Measurements from ENCODE around the gene ANKHD1.
"Not testable (repeated sequence)": the region's sequence is repeated elsewhere in the genome, so short reads cannot be mapped to it uniquely, and the experiment has no call there.

The ANKHD1 gene

GRCh38 chr5:140371356-140372151, 30.1 kb upstream of the ANKHD1 start:
- no peak for DNase-seq

DNA sequence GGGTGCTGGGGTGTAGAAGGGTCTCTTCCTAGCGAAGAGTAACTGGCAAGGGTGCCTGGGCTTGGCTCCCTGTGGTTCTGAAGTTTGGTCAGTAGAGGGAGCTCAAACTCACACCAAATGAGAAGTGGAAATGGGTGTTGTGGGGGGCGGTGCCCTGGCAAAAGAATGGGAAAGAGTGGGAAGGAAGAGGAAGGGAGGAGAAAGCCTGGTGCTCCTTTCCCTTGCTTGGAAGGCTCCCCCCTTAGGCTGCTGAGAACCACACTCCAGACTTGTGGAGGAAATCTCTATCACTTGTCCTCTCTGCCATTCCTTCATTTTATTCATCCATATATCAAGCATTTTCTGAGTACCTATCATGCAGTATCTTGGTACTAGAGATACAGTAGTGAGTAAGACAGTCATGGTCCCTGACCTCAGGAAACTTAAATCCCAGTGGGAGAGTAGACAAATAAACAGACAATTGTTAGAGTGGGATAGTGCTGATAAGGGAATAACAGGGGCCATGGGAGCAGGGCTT, 28.6 kb upstream of the ANKHD1 start:
- peak; percentile 33 for DNase-seq

DNA sequence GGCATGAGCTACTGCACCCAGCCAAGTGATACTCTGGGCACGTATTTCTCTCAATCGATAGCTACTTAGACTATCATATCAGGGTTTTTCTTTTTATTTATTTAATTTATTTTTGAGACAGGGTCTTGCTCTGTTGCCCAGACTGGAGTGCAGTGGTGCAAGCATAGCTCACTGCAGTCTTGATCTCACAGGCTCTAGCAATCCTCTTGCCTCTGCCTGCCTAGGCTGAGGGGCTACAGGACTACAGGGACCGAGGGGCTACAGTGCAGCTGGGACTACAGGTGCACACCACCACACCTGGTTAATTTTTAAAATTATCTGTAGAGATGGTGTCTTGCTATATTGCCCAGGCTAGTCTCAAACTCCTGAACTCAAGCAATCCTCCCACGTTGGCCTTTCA, 20.3 kb upstream of the ANKHD1 start:
- no peak for DNase-seq

DNA sequence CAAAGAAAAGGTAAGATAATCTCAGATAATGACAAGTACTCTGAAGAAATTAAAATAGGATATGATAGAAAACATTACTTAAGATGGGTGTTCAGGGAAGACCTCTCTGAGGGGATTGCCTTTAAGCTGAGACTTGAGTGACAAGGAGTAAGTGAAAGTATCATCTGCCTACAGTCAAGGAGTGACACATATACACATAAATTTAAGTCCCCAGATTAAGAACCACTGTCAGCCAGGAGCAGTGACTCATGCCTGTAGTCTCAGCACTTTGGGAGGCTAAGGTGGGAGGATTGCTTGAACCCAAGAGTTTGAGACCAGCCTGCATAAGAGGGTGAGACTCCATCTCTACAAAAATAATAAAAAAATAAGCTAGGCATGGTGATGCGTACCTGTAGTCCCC, 19.7 kb upstream of the ANKHD1 start:
- no peak for DNase-seq

DNA sequence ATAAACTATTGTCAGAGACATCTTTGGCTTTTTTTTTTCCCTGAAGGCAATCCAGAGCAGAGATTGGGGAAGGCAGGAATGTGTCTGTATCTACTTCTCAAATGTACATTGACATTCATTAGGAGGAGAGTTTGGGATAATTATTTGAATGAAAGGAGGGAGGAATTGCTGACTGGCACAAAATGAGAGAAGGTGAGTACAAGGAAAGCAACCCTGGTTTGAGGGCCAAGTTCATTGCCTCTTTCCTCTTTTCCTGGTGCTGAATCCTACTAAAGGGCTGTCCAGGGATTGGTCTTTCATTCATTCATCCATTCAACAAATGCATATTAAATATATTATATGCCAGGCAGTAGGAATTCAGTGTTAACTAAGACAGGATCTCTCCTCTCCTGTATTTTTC, 18.8 kb upstream of the ANKHD1 start:
- DNase-seq, result no peak

GRCh38 chr5:140383300-140383699, 18.3 kb upstream of the ANKHD1 start:
- DNase-seq, result no peak

DNA sequence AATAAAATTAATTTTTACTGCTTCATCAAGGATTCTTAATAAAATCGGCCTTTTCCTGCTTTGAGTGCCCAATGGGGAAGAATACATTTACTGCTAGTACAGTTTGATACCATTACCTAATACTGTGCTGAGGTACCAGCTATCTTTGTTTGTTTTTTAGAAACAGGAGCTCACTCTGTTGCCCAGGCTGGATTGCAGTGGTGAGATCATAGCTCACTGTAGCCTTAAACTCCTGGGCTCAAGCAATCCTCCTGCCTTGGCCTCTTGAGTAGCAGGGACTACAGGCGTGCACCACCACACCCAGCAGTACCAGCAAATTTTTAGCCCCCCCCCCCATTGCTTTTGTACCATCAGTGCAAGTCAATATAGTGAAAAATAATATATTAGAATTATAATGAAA, 13.6 kb upstream of the ANKHD1 start:
- no peak for DNase-seq

GRCh38 chr5:140391312-140391711, 10.3 kb upstream of the ANKHD1 start:
- DNase-seq, result no peak

DNA sequence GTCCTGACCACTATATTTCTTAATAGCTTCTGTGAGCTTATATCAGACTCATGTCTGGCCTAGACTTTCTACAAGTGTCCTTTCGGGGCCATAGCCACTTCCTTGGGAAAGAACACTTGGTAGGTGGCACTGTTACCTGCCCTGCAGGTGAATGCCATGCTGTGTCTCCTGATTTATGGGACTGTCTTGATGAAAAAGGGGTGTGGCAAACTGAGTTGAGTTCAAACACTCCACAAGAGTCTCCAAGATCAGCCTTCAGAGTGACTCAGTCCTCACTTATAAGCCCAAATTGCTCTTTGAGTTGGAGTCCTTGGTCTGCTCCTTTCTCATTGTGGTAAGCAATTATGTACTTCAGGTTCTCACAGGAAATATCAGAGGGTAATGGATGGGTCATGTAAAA, 9.9 kb upstream of the ANKHD1 start:
- DNase-seq, result no peak

GRCh38 chr5:140393738-140394137, 7.9 kb upstream of the ANKHD1 start:
- no peak for DNase-seq

- no peak for DNase-seq
Observed at GRCh38 chr5:140398379-140398811, 3.2 kb upstream of the ANKHD1 start.

DNA sequence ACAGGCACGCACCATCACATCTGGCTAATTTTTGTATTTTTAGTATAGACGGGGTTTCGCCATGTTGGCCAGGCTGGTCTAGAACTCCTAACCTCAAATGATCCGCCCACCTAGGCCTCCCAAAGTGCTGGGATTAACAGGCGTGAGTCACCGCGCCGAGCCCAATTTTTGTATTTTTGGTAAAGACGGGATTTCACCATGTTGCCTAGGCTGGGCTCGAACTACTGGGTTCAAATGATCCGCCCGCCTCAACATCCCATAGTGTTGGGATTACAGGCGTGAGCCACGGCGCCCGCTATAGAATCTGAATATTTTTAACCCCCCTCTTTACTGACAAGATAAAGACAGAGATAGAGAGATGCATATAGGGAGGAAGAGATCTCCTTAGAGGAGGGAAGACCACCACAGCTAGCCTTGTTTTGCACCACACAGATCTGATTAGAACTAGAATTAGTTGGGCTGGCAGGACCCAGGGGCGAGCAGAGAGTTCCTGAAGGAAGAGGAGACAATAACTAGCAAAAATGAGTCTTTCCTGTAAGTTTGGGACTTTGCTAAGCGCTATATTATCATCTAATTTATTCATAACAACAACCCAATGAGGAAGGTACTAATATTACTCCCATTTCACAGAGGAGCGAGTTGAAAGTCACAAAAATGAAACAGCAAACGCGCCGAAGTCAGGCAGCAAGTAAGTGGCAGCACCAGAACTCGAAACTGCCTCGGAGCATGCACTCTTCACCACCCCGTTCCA, 1.5 kb upstream of the ANKHD1 start:
- peak; percentile 56 for DNase-seq

GRCh38 chr5:140400730-140401361, 787 bp upstream of the ANKHD1 start:
- peak; percentile 96 for DNase-seq

DNA sequence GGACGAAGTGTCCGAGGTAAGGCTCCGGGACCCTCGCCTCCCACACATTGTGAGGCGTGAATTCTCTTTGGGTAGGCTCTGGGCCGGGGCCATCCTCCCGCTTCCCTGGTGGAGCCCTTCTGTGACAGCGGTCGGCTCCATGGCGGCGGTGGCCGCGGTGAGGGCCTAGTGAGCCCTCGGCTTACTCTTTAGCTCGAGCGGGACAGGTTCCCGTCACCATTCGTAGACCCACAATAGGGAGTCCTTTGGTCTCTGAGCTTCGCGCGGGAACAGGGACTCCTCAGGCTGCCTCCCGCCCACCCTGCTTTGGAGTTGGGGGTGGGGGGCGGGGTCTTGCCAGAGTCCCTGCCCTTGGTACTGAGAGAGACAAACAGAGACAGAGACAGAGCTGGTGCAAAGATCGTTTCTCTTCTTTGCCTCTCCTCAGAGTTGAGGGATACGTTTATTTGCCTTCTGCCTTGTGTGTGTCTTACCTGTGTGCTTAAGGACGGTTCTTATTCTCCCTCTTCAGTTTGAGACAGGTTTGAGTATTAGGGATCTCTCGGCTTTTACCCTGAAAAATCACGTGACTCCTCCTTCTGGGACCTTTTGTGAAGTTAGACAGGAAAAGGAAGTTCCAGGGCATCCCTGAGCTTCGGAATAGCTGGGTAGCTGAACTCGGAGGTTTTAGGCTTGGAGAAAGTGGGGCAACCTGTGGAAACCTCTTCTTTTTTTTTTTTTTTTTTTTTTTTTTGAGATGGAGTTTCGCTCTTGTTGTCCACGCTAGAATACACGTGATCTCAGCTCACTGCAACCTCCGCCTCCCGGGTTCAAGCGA, 833 bp downstream of the ANKHD1 start:
- DNase-seq, result peak; percentile 55

GRCh38 chr5:140403613-140404012, 2.0 kb downstream of the ANKHD1 start:
- DNase-seq, result no peak

DNA sequence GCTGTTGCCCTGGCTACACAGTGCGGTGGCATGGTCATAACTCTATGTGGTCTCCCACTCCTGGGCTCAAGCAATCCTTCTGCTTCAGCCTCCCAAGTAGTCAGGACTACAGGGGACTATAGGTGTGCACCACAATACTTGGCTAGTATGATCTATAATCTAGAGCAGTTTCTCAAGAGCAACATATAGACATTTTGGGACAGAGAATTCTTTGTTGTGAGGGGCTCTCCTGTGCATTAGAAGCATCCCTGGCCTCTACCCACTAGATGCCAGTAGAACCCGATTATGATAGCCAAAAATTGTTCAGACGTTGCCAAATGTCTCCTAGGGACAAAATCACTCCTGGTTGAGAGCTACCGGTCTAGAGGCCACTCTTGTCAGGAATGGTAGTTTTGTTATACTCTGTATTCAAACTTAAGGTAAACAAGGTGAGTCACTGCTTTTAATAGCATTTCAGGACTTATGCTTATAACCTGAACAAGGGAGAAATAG, 7.2 kb downstream of the ANKHD1 start:
- DNase-seq, result no peak

DNA sequence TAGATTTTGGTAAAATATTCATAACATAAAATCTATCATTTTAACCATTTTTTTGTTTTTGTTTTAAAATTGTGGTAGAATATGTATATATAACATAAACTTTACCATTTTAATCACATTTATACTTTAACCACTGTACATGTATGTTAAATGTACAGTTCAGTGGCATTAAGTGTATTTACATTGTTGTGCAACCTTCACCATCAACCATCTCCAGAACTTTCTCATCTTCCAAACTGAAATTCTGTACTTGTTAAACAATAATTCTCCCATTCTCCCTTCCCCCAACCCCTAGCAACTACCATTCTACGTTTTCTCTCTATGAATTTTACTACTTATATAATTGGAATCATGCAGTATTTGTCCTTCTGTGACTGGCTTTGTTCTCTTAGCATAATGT, 11.6 kb downstream of the ANKHD1 start:
- DNase-seq, result no peak

DNA sequence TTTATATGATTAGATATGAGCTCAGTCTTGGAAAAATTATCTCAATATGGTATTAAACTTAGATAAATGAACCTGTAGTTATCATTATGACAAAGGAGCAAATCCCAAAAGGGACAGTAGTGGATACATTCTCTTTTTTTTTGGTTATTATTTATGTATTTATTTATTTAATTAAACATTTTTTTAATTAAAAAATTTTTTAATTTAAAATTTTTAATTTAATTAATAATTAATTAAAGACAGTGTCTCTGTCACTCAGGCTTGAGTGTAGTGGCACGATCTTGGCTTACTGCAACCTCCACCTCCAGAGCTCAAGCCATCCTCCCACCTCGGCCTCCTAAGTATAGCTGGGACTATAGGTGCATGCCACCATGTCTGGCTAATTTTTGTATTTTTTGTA, 15.6 kb downstream of the ANKHD1 start:
- no peak for DNase-seq

GRCh38 chr5:140418862-140419520, 17.4 kb downstream of the ANKHD1 start:
- DNase-seq, result no peak

DNA sequence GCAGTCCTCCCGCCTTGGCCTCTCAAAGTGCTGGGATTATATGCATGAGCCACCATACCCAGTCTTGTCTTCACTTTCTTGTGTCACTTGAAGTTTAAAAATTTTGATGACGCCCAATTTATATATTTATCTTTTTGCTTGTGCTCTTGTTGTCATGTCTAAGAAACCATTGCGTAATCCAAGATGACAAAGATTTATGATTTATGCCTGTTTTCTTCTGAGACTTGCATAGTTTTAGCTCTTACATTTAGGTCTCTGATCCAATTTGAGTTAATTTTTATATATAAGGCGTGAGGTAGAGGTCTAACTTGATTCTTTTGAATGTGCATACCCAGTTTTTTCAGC, 18.6 kb downstream of the ANKHD1 start:
- DNase-seq, result no peak

DNA sequence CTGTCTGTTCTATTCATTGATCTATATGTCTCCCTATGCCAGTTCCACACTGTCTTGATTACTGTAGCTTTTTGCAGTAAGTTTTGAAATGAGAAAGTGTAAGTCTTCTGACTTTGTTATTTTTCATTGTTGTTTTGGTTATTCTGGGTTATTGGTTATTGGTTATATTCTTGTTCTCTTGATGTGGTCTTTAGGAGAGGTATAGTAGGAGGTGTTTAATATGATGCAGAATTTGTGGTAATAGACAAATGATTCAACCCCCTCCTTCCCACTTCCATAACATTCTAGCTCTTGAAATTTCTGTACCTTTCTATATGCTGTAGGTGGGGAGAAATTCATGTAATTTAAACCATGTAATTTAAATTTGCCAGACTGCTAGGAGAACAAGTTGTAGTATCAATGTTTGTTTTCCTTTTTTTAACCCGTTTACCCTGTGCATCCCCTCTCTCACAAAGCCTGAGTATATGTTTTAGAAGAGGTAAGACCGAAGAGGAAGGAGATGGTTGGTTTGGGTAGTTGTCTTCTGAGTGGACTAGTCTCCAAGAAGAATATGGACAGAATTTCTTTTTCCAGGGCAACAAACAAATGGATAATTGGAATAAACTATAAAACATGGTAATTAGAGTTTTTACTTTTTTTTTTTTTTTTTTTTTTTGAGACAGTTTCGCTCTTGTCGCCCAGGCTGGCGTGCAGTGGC, 19.2 kb downstream of the ANKHD1 start:
- DNase-seq, result no peak

- not testable (repeated sequence) for DNase-seq
Observed at GRCh38 chr5:140421375-140421774, 19.7 kb downstream of the ANKHD1 start.
